ENCODE results near the gene WDFY4.

WDFY4 gene

DNA sequence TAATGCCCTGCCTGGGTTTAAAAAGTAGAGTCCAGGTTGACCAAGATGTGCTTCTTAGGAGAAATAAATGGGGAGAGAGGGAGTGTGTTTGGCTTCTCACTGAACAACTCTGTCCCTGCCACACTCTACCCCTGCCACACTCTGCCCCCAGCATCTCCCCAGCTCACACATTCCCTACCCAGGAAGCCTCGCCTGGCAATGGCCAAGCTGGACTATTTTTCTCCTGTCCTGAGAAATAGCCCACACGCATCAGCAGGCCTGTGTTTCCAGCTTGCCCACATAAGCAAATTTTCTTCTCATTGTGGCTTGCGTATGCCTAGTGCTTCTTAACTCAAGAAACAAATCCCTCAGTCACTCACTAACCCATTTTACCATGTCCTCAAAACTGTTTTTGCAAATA, 253.1 kb downstream of the WDFY4 start:
- no peaks in the 10 kb centered on the region for H3K27me3 ChIP-seq
- no peaks in the 10 kb centered on the region for H3K4me1 ChIP-seq
- no peak for TF ChIP-seq Cebpa-rat (IDR thresholded peaks at IDR 0.05)
- no peaks in the 10 kb centered on the region for H3K36me3 ChIP-seq
- H3K27ac ChIP-seq = no peak overlapping the region
- no peak overlapping the region for H3K9ac ChIP-seq
- H3K4me2 ChIP-seq = no peak overlapping the region
- H3K4me3 ChIP-seq = no peak overlapping the region
- H3K9me3 ChIP-seq = no peaks in the 10 kb centered on the region
- H4K20me1 ChIP-seq = no peaks in the 10 kb centered on the region

DNA sequence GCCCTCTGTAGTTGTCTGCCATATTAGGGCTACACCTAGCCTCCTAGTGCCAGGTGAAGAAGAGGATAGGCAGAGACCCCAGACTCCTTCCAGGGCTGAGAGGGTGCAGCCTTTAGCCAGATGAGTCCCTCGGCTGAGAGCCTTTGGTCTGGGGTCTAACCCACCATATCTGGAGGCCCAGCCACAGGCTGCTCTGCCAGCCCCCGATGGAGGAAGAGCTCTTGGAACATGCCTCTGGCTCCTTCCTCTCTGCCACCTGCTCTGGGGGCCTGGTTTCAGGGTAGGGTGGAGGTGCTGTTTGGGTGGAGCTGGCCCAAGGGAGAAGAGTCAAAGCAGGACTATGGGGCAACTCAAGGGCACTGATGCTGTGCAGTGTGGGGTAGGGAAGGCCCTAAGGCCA, 253.6 kb downstream of the WDFY4 start:
- no peaks in the 10 kb centered on the region for H3K36me3 ChIP-seq
- H3K27me3 ChIP-seq = no peaks in the 10 kb centered on the region
- H3K4me2 ChIP-seq = no peak overlapping the region
- H4K20me1 ChIP-seq = no peaks in the 10 kb centered on the region
- no peak for TF ChIP-seq Cebpa-rat (IDR thresholded peaks at IDR 0.05)
- H3K9ac ChIP-seq = no peak overlapping the region
- H3K4me3 ChIP-seq = no peak overlapping the region
- no peaks in the 10 kb centered on the region for H3K9me3 ChIP-seq
- no peaks in the 10 kb centered on the region for H3K4me1 ChIP-seq
- no peak overlapping the region for H3K27ac ChIP-seq

DNA sequence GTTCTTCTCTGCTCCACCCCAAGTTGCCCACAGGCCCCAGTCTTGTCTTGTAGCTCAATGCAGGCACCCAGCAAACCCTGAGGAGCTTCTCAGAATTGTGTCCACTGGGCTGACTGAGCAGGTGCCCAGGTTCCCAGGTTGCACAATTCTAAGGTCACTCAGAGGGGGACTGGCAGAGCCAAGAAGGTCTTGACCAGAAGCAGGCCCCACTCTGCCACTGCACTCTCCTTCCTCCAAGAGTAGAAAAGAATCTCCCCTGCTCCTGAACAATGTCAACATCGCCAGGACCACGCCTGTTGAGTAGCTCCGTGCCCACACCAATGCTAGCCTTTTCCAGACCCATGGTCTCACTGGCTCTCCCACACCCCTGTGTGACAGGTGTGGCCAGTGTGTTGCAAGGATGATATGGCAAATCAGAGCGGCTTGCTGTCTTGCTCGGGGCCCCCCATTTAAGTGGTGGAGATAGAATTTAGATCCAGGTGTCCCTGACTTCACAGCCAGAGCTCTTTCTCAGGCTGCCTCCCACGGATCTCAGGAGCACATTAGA, 254.4 kb downstream of the WDFY4 start:
- H3K4me2 ChIP-seq = no peak overlapping the region
- no peaks in the 10 kb centered on the region for H3K4me1 ChIP-seq
- no peak overlapping the region for H3K9ac ChIP-seq
- no peaks in the 10 kb centered on the region for H3K9me3 ChIP-seq
- no peak overlapping the region for H3K27ac ChIP-seq
- TF ChIP-seq Cebpa-rat (IDR thresholded peaks at IDR 0.05) = no peak
- H4K20me1 ChIP-seq = no peaks in the 10 kb centered on the region
- H3K36me3 ChIP-seq = no peaks in the 10 kb centered on the region
- no peaks in the 10 kb centered on the region for H3K27me3 ChIP-seq
- no peak overlapping the region for H3K4me3 ChIP-seq

DNA sequence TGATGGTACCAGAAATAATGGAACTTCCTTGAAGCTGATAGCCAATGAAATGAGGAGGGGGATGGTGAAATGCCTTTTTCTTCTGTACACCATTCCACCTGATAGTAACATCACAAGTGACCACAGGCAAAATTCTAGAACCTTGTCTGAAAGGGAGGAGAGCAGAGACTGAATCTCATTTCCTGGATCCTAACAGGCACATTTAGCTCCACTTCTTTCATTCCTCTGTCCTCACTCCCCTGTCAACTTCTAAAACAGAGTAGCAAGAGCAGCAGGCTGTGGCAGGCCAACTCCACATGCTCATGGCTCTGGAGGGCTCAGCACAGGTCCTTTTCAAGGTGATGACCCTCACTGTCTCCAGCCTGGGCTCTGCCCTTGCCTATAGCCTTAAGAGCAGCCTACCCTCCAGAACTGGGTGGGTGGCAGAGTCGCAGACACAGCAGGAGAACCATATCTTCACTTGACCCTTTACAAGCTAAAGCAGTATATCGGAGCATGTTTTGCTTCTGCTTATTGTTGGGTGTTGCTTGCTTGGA, 255.2 kb downstream of the WDFY4 start, which contains the start of gene LRRC18:
TSS of gene LRRC18 (minus strand) at position 51 of the 536 bp plus-strand sequence. CDS start 25,685 bp downstream, outside the sequence.
- Histone ChIP-seq H3K9ac (no peak within 1 kb of the TSS), H3K4me2 (no peak within 1 kb of the TSS), H4K20me1 (no peaks in the 10 kb centered on the region), H3K4me1 (no peaks in the 10 kb centered on the region), H3K9me3 (no peaks in the 10 kb centered on the region), H3K27me3 (no peaks in the 10 kb centered on the region), H3K4me3 (no peak within 1 kb of the TSS), H3K27ac (no peak within 1 kb of the TSS), H3K36me3 (no peaks in the 10 kb centered on the region)
- no peak for TF ChIP-seq Cebpa-rat (IDR thresholded peaks at IDR 0.05)

DNA sequence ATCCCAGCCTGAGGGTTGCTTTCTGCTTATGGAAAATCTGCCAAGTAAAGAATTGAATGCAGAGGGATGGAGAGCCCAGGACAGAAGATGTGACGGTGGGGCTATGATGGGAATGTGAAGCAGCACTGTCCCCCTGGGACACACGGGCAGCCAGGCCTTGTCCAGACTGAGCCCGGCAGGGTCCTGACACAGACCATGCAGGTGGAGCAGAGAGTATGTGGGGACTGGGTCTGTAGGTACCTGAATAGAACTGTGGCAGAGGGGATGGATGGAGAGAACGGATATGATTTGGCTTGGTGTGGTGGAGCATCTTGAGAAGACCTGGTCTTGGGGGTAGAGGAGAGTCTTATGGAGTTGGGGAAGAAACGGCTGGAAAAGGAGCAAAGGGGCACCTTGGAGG, 255.7 kb downstream of the WDFY4 start:
- TF ChIP-seq Cebpa-rat (IDR thresholded peaks at IDR 0.05) = no peak
- no peaks in the 10 kb centered on the region for H3K27me3 ChIP-seq

DNA sequence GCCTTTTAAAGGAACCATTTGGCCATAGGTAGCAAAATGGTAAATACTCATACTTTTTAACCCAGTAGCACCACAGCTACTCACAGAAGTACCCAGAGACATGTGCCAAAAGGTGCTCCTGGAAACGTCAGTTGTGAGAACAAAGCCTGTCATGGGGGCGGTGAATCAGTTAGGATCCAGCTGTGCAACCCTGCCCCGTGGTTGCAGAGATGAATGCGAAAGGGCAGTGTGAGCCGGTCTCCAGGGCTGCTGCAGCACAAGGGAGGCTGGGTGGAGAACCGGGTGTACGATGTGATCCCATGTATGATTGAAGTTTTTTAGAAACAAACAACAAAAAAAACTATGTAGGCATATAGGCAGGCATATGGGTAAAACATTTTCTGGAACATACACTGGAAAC, 256.3 kb downstream of the WDFY4 start:
- H4K20me1 ChIP-seq = no peaks in the 10 kb centered on the region
- no peaks in the 10 kb centered on the region for H3K9me3 ChIP-seq
- H3K36me3 ChIP-seq = no peaks in the 10 kb centered on the region
- no peak overlapping the region for H3K4me2 ChIP-seq
- no peak for TF ChIP-seq Cebpa-rat (IDR thresholded peaks at IDR 0.05)
- no peak overlapping the region for H3K27ac ChIP-seq
- H3K9ac ChIP-seq = no peak overlapping the region
- no peaks in the 10 kb centered on the region for H3K4me1 ChIP-seq
- H3K4me3 ChIP-seq = no peak overlapping the region
- H3K27me3 ChIP-seq = no peaks in the 10 kb centered on the region

More for the DNA sequence above, 255.7 kb downstream of the WDFY4 start:
- no peak overlapping the region for H3K4me3 ChIP-seq
- no peak overlapping the region for H3K4me2 ChIP-seq
- H4K20me1 ChIP-seq = no peaks in the 10 kb centered on the region
- H3K9me3 ChIP-seq = no peaks in the 10 kb centered on the region
- H3K9ac ChIP-seq = no peak overlapping the region
- no peaks in the 10 kb centered on the region for H3K4me1 ChIP-seq
- H3K36me3 ChIP-seq = no peaks in the 10 kb centered on the region
- no peak overlapping the region for H3K27ac ChIP-seq

DNA sequence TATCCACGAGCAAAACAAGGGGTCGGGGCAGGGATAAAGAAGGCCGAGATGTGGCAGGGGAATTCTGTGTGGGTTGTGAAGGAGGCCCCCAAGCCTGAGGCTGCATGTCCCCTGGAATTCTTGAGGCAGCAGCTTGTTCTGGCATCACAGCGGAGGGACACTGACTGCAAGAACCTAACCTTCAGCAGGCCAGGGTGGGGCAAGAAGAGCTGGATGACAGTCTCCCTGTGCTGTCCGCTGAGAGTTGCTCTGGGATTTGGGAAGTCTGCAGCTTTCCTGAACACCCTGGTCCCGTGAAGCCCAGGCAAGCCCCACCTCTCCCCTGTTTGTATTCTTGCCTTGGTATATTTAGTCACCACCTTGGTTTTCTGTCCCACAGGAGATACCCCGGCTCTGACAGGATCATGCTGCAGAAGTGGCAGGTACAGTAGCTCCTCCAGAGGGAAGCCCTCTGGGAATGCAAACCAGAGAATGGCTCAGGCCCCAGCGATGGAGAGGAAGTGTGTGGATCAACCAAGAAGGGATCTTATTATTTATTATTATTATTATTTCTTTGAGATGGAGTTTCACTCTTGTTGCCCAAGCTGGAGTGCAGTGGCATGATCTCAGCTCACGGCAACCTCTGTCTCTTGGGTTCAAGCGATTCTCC, 256.9 kb downstream of the WDFY4 start:
- Histone ChIP-seq H3K27ac (no peak overlapping the region), H4K20me1 (no peaks in the 10 kb centered on the region), H3K4me2 (no peak overlapping the region), H3K4me1 (no peaks in the 10 kb centered on the region), H3K9me3 (no peaks in the 10 kb centered on the region), H3K27me3 (no peaks in the 10 kb centered on the region), H3K9ac (no peak overlapping the region), H3K36me3 (no peaks in the 10 kb centered on the region), H3K4me3 (no peak overlapping the region)
- TF ChIP-seq Cebpa-rat (IDR thresholded peaks at IDR 0.05) = no peak

DNA sequence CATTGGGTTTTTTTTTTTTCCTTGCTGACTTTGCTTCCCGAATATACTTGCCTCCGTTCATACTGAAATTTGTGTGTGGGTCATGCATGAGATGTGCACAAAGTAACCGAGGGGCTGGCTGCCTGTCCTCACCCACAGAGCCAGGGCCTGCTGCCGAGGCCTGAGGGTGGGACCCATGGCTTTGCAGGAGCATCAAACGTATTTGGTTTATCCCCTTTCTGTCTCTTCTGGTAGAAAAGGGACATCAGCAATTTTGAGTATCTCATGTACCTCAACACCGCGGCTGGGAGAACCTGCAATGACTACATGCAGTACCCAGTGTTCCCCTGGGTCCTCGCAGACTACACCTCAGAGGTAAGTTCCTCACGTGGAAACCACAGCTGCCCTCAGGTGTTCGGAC, 258.4 kb downstream of the WDFY4 start:
- Histone ChIP-seq H3K9me3 (no peaks in the 10 kb centered on the region), H4K20me1 (no peaks in the 10 kb centered on the region), H3K27ac (no peak overlapping the region), H3K4me3 (no peak overlapping the region), H3K27me3 (no peaks in the 10 kb centered on the region), H3K36me3 (no peaks in the 10 kb centered on the region), H3K4me2 (no peak overlapping the region), H3K9ac (no peak overlapping the region), H3K4me1 (no peaks in the 10 kb centered on the region)
- no peak for TF ChIP-seq Cebpa-rat (IDR thresholded peaks at IDR 0.05)

DNA sequence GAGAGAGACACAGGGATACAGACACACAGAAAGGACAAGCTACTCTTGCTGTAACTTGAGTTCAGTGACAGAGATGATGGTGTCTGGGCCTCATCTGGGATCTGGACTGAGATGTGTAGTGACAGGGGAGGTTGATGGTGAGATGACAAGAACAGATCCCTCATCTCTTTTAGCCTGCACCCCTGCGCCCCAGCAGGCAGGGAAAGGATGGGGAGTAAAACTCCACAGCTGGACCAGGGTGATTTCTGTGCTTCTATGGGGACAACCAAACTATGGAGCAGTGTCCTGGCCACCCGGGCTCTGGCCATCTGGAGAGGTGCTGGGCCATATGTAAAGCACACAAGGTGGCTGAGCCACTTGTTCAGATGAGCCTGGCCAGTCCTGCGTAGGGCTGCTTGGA, 259.5 kb downstream of the WDFY4 start:
- no peak overlapping the region for H3K9ac ChIP-seq

DNA sequence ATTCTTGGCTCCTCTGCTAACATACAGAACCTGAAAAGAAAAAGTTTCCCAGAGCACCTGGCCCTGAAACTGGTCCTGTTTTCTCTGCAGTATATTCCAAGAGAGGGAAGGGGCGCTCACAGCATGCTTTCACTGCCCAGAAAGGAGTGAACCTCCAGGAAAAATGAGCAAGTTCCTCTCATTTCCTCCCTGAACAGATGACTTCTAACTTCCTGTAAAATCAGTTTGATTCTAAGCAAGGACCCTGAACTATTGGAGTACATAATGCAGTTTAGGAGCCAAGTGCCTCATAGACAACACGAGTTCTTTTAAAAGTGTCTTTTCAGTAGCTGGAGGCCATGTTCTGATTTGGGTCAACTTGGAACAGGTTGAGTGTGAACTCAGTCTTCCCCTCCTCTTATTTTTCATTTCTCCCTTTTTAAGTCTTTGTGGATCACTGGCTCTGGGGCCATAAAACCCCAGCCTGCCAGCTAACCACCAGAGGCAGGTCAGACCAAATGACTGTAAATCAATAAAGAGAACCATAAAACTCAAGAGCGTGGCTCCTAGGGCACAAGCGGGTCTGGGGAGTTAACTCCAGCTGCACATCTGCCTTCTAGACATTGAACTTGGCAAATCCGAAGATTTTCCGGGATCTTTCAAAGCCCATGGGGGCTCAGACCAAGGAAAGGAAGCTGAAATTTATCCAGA, 260.9 kb downstream of the WDFY4 start:
- no peaks in the 10 kb centered on the region for H3K36me3 ChIP-seq

More for the DNA sequence above, 259.5 kb downstream of the WDFY4 start:
- Histone ChIP-seq H3K4me2 (no peak overlapping the region), H4K20me1 (no peaks in the 10 kb centered on the region), H3K27ac (no peak overlapping the region), H3K27me3 (no peaks in the 10 kb centered on the region), H3K9me3 (no peaks in the 10 kb centered on the region), H3K4me1 (no peaks in the 10 kb centered on the region), H3K36me3 (no peaks in the 10 kb centered on the region), H3K4me3 (no peak overlapping the region)
- no peak for TF ChIP-seq Cebpa-rat (IDR thresholded peaks at IDR 0.05)

More for the DNA sequence above, 260.9 kb downstream of the WDFY4 start:
- H3K27me3 ChIP-seq = no peaks in the 10 kb centered on the region
- no peak overlapping the region for H3K27ac ChIP-seq
- H3K4me1 ChIP-seq = no peaks in the 10 kb centered on the region
- H3K9ac ChIP-seq = no peak overlapping the region
- TF ChIP-seq Cebpa-rat (IDR thresholded peaks at IDR 0.05) = no peak
- no peak overlapping the region for H3K4me3 ChIP-seq
- H4K20me1 ChIP-seq = no peaks in the 10 kb centered on the region
- H3K9me3 ChIP-seq = no peaks in the 10 kb centered on the region
- H3K4me2 ChIP-seq = no peak overlapping the region

Data from BLaER1 (cell line).